HG03139 (cell line): ENCODE data around the gene GATA2.

Experiments used
- ATAC-seq: cut with Tn5 transposase; IDR thresholded peaks from one replicate; pipeline ENCODE4 v1.9.1; 2021; ENCODE audit not compliant: unreplicated experiment

Gene GATA2

GRCh38 chr3:128436214-128436613, 56.8 kb downstream of the GATA2 start:
- ATAC-seq = no peak

GRCh38 chr3:128435561-128435960, 57.4 kb downstream of the GATA2 start:
- ATAC-seq = no peak

GRCh38 chr3:128435058-128435457, 57.9 kb downstream of the GATA2 start:
- ATAC-seq = no peak

GRCh38 chr3:128434524-128434923, 58.5 kb downstream of the GATA2 start:
- no peak for ATAC-seq

GRCh38 chr3:128433837-128434165, 59.2 kb downstream of the GATA2 start:
- ATAC-seq = no peak

- ATAC-seq = no peak
Measured at GRCh38 chr3:128432971-128433836, 59.8 kb downstream of the GATA2 start.

- ATAC-seq = no peak
Measured at GRCh38 chr3:128432301-128432970, 60.6 kb downstream of the GATA2 start.

- no peak for ATAC-seq
Measured at GRCh38 chr3:128431803-128432300, 61.1 kb downstream of the GATA2 start.

GRCh38 chr3:128430731-128431130, 62.3 kb downstream of the GATA2 start:
- no peak for ATAC-seq

GRCh38 chr3:128430301-128430700, 62.7 kb downstream of the GATA2 start:
- no peak for ATAC-seq

GRCh38 chr3:128429751-128430150, 63.2 kb downstream of the GATA2 start:
- no peak for ATAC-seq
